Right lobe of liver (tissue), 6 donors: ENCODE results near the gene MAFF. TPM values are rescaled to one million over a fixed set of nuclear protein-coding genes. Genes with fewer than 3 reads are reported as not detected.

Experiments used
- ATAC-seq, 4 donors: fragments of 200-7000 bp; cut with Tn5 transposase; one replicate each; pipeline ENCODE4 v1.9.1; 2020; ENCODE audit warnings: mild to moderate bottlenecking in 4 of 4, moderate library complexity in 4 of 4
- DNase-seq, 3 donors: peaks; one replicate each; pipeline ENCODE4 v3.0.0-alpha.2; 2020
- H3K27ac ChIP-seq, 3 donors: fragments of 200-600 bp; one replicate each; pipeline ENCODE4 v1.8.0; 2022
- H3K27me3 ChIP-seq, 2 donors: fragments of 200-600 bp; one replicate each; pipeline ENCODE4 v1.8.0; 2022
- H3K36me3 ChIP-seq, 4 donors: fragments of 200-600 bp; sonication (generic) in 1 of 4; one replicate each; pipeline versions ENCODE4 v1.5.1 to v1.8.0; 2017 to 2022; ENCODE audit warnings: control low read depth in 1 of 4
- H3K4me1 ChIP-seq, 4 donors: fragments of 200-600 bp; sonication (generic) in 1 of 4; one replicate each; pipeline versions ENCODE4 v1.5.1 to v1.8.0; 2017 to 2022; ENCODE audit warnings: control low read depth in 1 of 4
- H3K4me3 ChIP-seq, 3 donors: fragments of 200-600 bp; one replicate each; pipeline ENCODE4 v1.8.0; 2022
- H3K9me3 ChIP-seq, 4 donors: fragments of 200-600 bp; sonication (generic) in 1 of 4; one replicate each; pipeline versions ENCODE4 v1.5.1 to v1.8.0; 2017 to 2022; ENCODE audit warnings: control low read depth in 1 of 4
- CTCF ChIP-seq, 4 donors: fragments of 200-600 bp in 3 of 4; fragments of 450-650 bp in 1 of 4; IDR thresholded peaks; one replicate each; pipeline versions ENCODE4 v1.5.1 to v1.8.0; 2016 to 2022; ENCODE audit warnings: antibody characterized with exemption in 4 of 4, mild to moderate bottlenecking in 2 of 4
- POLR2A ChIP-seq: fragments of 450-650 bp; IDR thresholded peaks from one replicate; pipeline ENCODE4 v1.6.1; 2017; ENCODE audit warnings: antibody characterized with exemption, mild to moderate bottlenecking
- WGBS: methylation state at CpG from one replicate; pipeline ENCODE4 v1.1.6; 2018; ENCODE audit warnings: low coverage, low lambda C conversion rate; ENCODE audit not compliant: insufficient coverage; ENCODE audit errors: missing lambda C conversion rate; 5-methylcytosine and 5-hydroxymethylcytosine counted together
- intact Hi-C, 2 donors: fragments of 100-400 bp; cut with DNase I; formaldehyde crosslinking; loops; one replicate each; pipeline versions ENCODE4 v1.11.2 to v1.14.1; 2022
- total RNA-seq, 6 experiments: library from RNA; depleted of rRNA in 2 of 6; stranded (reverse); fragments of >200 nt in 2 of 6; fragmentation: NEBNext Ultra II Directional in 3 of 6; extraction: Animal tissue kit (Norgen Biotek cat#: 25700) in 3 of 6; gene quantifications; one replicate each; pipeline versions ENCODE4 v1.1.0 to v1.2.4, GENCODE V29; 2016 to 2023
- donor health status: DM: no; HTN: yes; CAD: no.
- donor health status: DM: no; HTN: no; CAD: no.
- donor health status: DM: no; HTN: no; CAD: no.
- donor health status: DM: no; HTN: yes; CAD: no.
- donor health status: DM: no; HTN: yes; CAD: no.

MAFF gene
- total RNA-seq, 6 experiments from 2014 or later: 2.6 to 30.6 (median 11.0) TPM

GRCh38 chr22:38248280-38248679, 46.5 kb downstream of the MAFF start:
- no peaks in the 10 kb centered on the region for H3K4me1 ChIP-seq
- no peaks in the 10 kb centered on the region for H3K27me3 ChIP-seq
- no peak overlapping the region for H3K27ac ChIP-seq
- intact Hi-C loops: no loop called here
- TF ChIP-seq POLR2A (no peak), CTCF (IDR thresholded peaks at IDR 0.05) (no peak)
- ATAC-seq (no peak), DNase-seq (no peak)
- H3K4me3 ChIP-seq: no peak overlapping the region
- peaks cover 0 to 8% (median 3%) of the 10 kb centered on the region in 4 donors for H3K36me3 ChIP-seq
- 100% methylated on average over 5 of the region's 6 CpGs for WGBS
- no peaks in the 10 kb centered on the region for H3K9me3 ChIP-seq

GRCh38 chr22:38249301-38249700, 47.5 kb downstream of the MAFF start:
- intact Hi-C loops: no loop called here
- Histone ChIP-seq H3K4me1 (no peaks in the 10 kb centered on the region), H3K9me3 (no peaks in the 10 kb centered on the region), H3K4me3 (no peak overlapping the region), H3K36me3 (peaks cover 0 to 8% (median 3%) of the 10 kb centered on the region in 4 donors), H3K27ac (no peak overlapping the region), H3K27me3 (no peaks in the 10 kb centered on the region)
- DNase-seq (no peak), ATAC-seq (no peak)
- WGBS: 100% methylated on average over 2 of the region's 3 CpGs
- TF ChIP-seq POLR2A (no peak), CTCF (IDR thresholded peaks at IDR 0.05) (no peak)

GRCh38 chr22:38249803-38250642, 48.2 kb downstream of the MAFF start:
- no peaks in the 10 kb centered on the region for H3K9me3 ChIP-seq
- peaks cover 0 to 8% (median 0%) of the 10 kb centered on the region in 4 donors for H3K36me3 ChIP-seq
- DNase-seq: no peak
- intact Hi-C loops: no loop called here
- no peak for TF ChIP-seq CTCF (IDR thresholded peaks at IDR 0.05)
- no peak for TF ChIP-seq POLR2A
- no peak overlapping the region for H3K4me3 ChIP-seq
- H3K4me1 ChIP-seq: no peaks in the 10 kb centered on the region
- H3K27me3 ChIP-seq: no peaks in the 10 kb centered on the region
- H3K27ac ChIP-seq: no peak overlapping the region
- ATAC-seq: no peak
- 95% methylated on average over 11 of the region's 25 CpGs for WGBS

GRCh38 chr22:38250643-38251340, 49.0 kb downstream of the MAFF start:
- Histone ChIP-seq H3K36me3 (peaks cover 0 to 8% (median 0%) of the 10 kb centered on the region in 4 donors), H3K9me3 (no peaks in the 10 kb centered on the region), H3K4me1 (no peaks in the 10 kb centered on the region), H3K4me3 (no peak overlapping the region), H3K27me3 (no peaks in the 10 kb centered on the region), H3K27ac (no peak overlapping the region)
- intact Hi-C loops: no loop called here
- no peak for ATAC-seq
- TF ChIP-seq POLR2A (no peak), CTCF (IDR thresholded peaks at IDR 0.05) (no peak)
- 79% methylated on average over 4 of the region's 13 CpGs for WGBS
- DNase-seq: no peak
